Limb (tissue), 2 donors: Measurements from ENCODE around the gene FAM50B.
A peak's percentile ranks its signal among the peaks of the same experiment; 100 is the strongest.
"Not testable (repeated sequence)": the region's sequence is repeated elsewhere in the genome, so short reads cannot be mapped to it uniquely, and the experiment has no call there.

ENCODE experiments used
- DNase-seq, 2 donors: peaks; one replicate each; pipeline ENCODE4 v3.0.0-alpha.2; 2016; ENCODE audit errors: extremely low spot score in 2 of 2

Gene FAM50B

DNA sequence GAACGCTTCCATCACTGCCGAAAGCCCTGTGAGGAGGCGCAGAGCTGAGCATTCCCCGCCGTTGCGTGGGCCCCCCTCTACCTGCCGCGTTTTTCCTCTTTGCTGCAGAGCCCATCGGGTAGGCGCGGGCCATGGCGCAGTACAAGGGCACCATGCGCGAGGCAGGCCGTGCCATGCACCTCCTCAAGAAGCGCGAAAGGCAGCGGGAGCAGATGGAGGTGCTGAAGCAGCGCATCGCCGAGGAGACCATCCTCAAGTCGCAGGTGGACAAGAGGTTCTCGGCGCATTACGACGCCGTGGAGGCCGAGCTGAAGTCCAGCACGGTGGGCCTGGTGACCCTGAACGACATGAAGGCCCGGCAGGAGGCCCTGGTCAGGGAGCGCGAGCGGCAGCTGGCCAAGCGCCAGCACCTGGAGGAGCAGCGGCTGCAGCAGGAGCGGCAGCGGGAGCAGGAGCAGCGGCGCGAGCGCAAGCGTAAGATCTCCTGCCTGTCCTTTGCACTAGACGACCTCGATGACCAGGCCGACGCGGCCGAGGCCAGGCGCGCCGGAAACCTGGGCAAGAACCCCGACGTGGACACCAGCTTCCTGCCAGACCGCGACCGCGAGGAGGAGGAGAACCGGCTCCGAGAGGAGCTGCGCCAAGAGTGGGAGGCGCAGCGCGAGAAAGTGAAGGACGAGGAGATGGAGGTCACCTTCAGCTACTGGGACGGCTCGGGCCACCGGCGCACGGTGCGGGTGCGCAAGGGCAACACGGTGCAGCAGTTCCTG, 693 bp downstream of the FAM50B start:
- peak in 1 of 2 donors; percentile 57 for DNase-seq

DNA sequence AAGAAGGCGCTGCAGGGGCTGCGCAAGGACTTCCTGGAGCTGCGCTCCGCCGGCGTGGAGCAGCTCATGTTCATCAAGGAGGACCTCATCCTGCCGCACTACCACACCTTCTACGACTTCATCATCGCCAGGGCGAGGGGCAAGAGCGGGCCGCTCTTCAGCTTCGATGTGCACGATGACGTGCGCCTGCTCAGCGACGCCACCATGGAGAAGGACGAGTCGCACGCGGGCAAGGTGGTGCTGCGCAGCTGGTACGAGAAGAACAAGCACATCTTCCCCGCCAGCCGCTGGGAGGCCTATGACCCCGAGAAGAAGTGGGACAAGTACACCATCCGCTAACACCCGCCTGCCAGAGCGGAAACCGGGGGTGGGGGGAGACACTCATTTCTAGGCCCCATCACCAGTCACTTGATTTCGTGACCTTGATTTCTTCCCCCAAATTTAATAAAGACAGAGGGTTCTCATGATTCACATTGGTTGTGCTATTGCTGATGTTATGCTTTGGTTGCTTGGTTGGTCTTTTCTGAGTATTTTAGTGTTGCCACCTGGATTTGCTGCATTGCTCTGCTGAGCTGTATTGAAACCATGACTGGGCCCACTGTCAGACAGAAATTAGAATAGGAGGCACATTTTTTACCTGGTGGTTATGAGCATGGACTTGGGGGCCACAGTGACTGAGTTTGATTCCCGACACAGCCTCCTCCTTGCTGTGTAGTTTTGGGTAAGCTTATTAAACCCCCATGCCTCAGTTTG, 1.5 kb downstream of the FAM50B start:
- no peak for DNase-seq

DNA sequence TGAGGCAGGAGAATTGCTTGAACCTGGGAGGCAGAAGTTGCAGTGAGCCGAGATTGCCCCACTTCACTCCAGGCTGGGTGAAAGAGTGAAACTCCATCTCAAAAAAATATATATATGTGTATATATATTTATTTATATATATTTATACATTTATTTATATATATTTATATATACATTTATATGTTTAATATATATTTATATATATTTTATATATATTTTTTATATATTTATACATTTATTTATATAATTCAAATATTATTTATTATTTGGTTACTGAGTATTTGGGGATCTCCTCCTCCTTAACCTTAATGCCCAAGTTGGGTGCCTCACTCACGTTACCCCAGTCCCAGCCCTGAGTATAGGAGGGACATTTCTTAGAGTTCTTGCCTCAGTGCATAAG, 2.7 kb downstream of the FAM50B start:
- DNase-seq, result no peak

DNA sequence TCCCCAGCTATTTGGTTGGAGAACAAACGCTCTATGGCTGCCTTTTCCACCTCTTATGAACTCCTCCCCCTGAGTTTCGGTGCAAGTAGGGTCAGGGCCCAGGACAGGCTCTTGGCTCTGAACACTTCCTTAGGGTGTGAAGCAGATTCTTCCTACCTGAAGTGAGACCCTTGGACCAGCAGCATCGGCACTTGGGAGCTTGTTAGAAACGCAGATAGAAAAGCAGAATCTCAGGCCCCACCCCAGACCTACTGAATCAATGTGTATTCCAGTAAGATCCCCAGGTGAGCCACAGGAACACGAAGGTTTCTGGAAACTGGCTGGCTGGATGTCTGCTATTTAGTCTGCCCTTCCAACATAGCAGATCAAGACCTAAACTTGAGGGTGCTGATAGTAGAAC, 3.2 kb downstream of the FAM50B start:
- no peak for DNase-seq

DNA sequence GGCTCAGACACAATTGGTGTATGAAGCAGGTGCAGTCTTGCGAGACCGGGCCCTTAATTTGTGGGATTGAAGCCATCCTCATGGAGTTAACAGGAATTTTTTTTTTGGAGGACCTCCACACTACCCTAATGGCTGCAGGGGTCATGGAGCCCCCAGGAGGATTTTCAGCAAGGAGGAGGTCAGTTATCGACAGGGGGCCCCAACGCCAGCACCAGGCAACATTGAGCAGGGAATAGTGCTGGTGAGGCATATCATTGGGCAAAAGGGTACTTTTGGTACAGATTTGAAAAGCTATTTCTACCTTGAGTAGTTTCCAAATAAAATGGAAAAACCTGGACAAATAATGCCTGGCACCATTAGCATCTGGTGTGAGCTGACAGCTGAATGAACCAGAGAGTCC, 6.7 kb downstream of the FAM50B start:
- no peak for DNase-seq

- DNase-seq, result no peak
Observed at GRCh38 chr6:3856576-3856975, 7.4 kb downstream of the FAM50B start.

GRCh38 chr6:3857468-3858456, 8.6 kb downstream of the FAM50B start:
- DNase-seq, result no peak

- no peak for DNase-seq
Observed at GRCh38 chr6:3859878-3860552, 10.8 kb downstream of the FAM50B start.

DNA sequence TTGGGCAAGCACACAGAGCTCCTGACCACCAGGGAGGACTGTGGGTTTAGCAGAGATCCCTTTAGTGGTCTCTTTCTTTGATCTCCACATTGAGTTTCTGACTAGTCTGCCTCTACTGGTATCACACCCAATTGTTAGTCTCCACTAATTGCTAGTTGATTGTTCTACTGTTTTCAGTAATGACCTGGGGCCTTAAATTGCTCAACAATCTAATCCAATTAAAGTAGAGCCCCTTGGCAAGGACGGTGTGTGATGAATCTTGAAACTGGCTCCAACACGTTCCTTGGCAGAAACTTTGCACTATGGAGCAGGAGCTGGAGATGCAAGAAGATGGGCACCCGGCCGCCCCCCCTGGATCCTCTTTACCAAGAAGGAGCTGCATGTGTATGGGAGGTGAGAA, 12.3 kb downstream of the FAM50B start:
- no peak for DNase-seq

- no peak for DNase-seq
Observed at GRCh38 chr6:3862038-3862437, 12.9 kb downstream of the FAM50B start.

DNA sequence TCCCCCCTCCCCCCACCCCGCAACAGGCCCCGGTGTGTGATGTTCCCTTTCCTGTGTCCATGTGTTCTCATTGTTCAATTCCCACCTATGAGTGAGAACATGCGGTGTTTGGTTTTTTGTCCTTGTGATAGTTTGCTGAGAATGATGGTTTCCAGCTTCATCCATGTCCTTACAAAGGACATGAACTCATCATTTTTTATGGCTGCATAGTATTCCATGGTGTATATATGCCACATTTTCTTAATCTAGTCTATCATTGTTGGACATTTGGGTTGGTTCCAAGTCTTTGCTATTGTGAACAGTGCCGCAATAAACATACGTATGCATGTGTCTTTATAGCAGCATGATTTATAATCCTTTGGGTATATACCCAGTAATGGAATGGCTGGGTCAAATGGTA, 14.1 kb downstream of the FAM50B start:
- not testable (repeated sequence) for DNase-seq

DNA sequence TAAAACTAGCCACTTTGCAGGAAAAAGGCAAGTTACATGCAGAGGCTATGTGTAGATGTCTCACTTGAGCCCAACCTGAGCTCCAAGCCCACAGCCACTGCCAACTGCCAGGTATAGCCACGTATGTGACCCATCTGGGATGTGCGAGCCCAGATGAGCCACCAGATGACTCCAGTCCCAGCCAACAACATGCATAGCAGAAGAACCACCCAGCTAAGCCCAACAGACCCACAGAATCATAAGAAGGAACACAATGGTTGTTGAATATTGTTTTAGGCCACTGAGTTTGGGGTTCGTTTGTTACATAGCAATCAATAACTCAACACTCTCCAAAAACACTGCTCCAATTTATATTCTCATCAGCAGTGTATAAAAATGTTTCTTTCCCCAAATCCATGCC, 16.3 kb downstream of the FAM50B start:
- no peak for DNase-seq

DNA sequence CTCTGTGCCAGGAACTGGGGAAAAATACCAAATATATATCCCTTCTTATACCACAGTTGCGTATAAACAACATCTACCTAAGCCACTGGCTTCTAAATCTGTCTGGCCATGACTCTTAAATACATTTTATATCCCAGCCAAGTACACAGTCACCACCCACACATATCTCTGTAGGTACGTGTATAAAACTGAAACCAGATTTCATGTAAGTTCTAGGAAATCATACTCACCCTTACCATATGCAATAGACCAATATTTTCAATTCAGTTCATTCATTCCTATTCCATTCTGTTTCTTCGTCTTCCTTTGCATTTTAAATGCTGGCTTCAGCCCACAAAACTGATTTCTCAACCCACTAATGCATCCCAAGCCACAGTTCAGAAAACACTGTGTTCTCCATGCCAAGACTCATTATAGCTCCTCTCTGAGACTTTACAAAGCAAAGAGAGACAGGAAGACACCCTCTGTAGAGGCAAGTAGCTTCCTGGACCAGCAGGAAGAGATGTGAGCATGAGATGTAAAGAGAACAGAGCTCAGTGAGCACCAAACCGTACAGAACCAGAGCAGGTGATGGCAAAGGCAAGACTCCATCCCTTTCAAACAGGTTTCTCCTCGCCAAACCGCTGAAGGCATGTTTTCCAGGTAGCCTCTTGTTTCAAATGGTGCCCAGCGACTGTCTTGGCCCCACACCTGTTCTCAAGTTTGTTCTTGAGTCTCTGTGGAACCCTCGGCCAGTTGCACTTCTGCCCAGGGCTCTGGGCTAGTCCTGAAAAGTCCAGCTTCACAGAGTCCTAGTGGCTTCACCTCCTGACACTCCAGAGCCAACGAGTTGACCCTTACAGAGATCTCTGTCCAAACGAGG, 18.7 kb downstream of the FAM50B start:
- DNase-seq, result peak in 1 of 2 donors; percentile 21

- peak in 1 of 2 donors; percentile 62 for DNase-seq
Observed at GRCh38 chr6:3868544-3868943, 19.4 kb downstream of the FAM50B start.

- DNase-seq, result no peak
Observed at GRCh38 chr6:3869284-3869631, 20.1 kb downstream of the FAM50B start.

- no peak for DNase-seq
Observed at GRCh38 chr6:3869632-3870527, 20.7 kb downstream of the FAM50B start.

- peak in 1 of 2 donors; percentile 0 for DNase-seq
Observed at GRCh38 chr6:3870528-3870925, 21.4 kb downstream of the FAM50B start.

- peak in 1 of 2 donors; percentile 2 for DNase-seq
Observed at GRCh38 chr6:3871515-3871914, 22.3 kb downstream of the FAM50B start.

DNA sequence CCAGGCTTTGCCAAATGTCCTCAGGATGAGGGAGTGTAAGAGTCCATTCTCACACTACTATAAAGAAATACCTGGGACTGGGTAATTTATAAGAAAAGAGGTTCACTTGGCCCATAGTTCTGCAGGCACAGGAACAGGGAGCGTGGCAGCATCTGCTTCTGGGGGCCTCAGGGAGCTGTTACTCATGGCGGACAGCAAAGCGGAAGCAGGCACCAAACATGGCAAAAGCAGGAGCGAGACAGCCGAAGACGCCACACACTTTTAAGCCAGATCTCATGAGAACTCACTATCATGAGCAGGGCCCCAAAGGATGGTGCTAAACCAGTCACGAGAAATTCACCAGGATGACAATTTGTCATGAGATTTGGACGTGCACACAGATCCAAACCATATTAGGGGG, 22.8 kb downstream of the FAM50B start:
- DNase-seq, result peak in 1 of 2 donors; percentile 19
